ENCODE data around the gene OCLN. TPM values are rescaled to one million over a fixed set of nuclear protein-coding genes. Genes with fewer than 3 reads are reported as not detected.
A peak's percentile ranks its signal among the peaks of the same experiment; 100 is the strongest.
"Not testable (repeated sequence)": the region's sequence is repeated elsewhere in the genome, so short reads cannot be mapped to it uniquely, and the experiment has no call there.

Gene OCLN
- total RNA-seq, 1 experiment from 2014 or later: 7.8 TPM

DNA sequence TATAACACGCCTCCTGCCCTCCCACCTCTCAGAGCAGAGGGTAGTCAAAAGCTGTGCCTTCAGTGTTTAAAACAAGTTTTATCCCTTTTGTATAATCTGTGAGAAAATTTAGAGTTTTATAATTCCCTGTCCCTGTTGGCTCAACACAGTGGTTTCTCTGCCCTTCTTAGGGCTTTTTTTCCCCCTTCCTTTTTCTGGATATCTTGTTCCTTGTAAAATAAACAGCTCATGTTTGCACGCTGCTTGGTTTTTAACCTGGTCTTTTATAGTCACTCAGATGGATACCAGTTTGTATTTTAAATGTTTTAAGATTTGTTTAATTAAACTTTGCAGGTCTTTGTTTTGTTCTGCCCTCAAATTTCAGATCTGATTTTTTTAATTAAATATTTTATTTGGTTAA is 26.7 kb downstream of the OCLN start:
- DNase-seq (ENCODE audit: low spot score): no peak
- in situ Hi-C loops (cut with HindIII; ENCODE audit: low sequenced_read_pairs): no loop called here

- in situ Hi-C loops (cut with HindIII; ENCODE audit: low sequenced_read_pairs): no loop called here
- DNase-seq (ENCODE audit: low spot score): no peak
Observed at GRCh38 chr5:69522035-69522434, 29.4 kb downstream of the OCLN start.

- in situ Hi-C loops (cut with HindIII; ENCODE audit: low sequenced_read_pairs): no loop called here
- DNase-seq (ENCODE audit: low spot score): no peak
Observed at GRCh38 chr5:69525490-69525889, 32.9 kb downstream of the OCLN start.

GRCh38 chr5:69526660-69527059 is 34.1 kb downstream of the OCLN start:
- DNase-seq (ENCODE audit: low spot score): no peak
- in situ Hi-C loops (cut with HindIII; ENCODE audit: low sequenced_read_pairs): no loop called here

GRCh38 chr5:69527128-69527770 is 34.7 kb downstream of the OCLN start:
- in situ Hi-C loops (cut with HindIII; ENCODE audit: low sequenced_read_pairs): no loop called here
- DNase-seq (ENCODE audit: low spot score): no peak

- no peak for DNase-seq (ENCODE audit: low spot score)
- in situ Hi-C loops (cut with HindIII; ENCODE audit: low sequenced_read_pairs): no loop called here
Observed at GRCh38 chr5:69528035-69528434, 35.4 kb downstream of the OCLN start.

GRCh38 chr5:69528609-69529008 is 36.0 kb downstream of the OCLN start:
- in situ Hi-C loops (cut with HindIII; ENCODE audit: low sequenced_read_pairs): no loop called here
- DNase-seq (ENCODE audit: low spot score): no peak

GRCh38 chr5:69530561-69531405 is 38.2 kb downstream of the OCLN start:
- in situ Hi-C loops (cut with HindIII; ENCODE audit: low sequenced_read_pairs): no loop called here
- DNase-seq (ENCODE audit: low spot score): no peak

DNA sequence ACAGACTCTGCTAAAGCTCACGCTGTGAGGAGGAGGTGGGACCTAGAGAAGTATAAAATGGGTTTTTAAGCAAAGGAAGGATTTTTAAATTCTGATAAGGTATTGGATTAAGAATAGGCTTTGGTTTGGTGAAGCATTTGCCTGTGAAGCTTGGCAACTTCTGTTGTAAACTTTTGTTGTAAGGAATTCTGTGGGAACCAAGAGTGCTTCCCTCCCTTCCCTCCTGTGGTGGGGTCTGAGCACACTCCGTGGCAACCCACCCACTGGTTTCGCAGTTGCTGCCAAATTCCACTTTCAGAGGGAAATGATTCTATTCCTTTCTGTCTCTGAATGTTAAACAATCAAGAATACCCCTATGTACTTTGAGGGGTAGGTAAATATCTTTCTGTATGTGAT is 38.8 kb downstream of the OCLN start:
- no peak for DNase-seq (ENCODE audit: low spot score)
- in situ Hi-C loops (cut with HindIII; ENCODE audit: low sequenced_read_pairs): no loop called here

DNA sequence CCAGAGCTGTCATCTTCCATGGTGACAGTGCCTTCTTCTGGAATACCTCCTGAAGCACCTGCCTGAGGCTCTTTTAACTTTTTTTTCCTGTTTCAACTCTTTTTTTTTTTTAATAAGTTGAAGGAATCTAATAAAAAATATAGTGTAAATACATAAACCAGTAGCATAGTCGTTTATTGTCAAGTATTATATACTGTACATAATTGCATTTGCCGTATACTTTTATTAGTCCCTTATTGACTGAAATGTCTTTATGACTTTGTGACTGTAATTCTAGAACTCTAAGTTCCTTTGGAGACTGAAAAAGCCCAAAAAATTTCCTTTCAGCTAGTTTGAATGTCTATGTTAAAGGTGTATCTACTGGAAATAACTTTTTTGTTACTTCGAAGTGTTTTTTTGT is 45.3 kb downstream of the OCLN start:
- in situ Hi-C loops (cut with HindIII; ENCODE audit: low sequenced_read_pairs): not testable (repeated sequence)

GRCh38 chr5:69538735-69539134 is 46.1 kb downstream of the OCLN start:
- DNase-seq (ENCODE audit: low spot score); in situ Hi-C loops (cut with HindIII; ENCODE audit: low sequenced_read_pairs): not testable (repeated sequence)

More for the DNA sequence above, 45.3 kb downstream of the OCLN start:
- not testable (repeated sequence) for DNase-seq (ENCODE audit: low spot score)

GRCh38 chr5:69541347-69541746 is 48.8 kb downstream of the OCLN start:
- DNase-seq (ENCODE audit: low spot score); in situ Hi-C loops (cut with HindIII; ENCODE audit: low sequenced_read_pairs): not testable (repeated sequence)

GRCh38 chr5:69542838-69543618 is 50.4 kb downstream of the OCLN start:
- in situ Hi-C loops (cut with HindIII; ENCODE audit: low sequenced_read_pairs); DNase-seq (ENCODE audit: low spot score): not testable (repeated sequence)

DNA sequence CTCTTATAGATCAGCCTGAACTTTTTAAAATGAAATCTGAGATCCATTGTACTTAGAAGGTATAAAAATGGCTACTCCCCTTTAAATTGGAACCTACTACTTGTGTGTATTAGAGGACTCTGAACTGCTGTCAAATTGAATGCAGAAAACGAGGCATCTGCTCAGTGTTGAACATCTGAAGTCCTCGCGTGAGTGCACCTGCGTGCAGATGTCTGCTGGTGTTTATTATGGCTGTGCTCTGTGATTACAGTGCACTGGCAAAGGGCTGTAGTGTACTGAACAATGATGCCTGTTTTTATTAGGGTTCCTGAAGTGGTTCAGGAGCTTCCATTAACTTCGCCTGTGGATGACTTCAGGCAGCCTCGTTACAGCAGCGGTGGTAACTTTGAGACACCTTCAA is 52.0 kb downstream of the OCLN start:
- in situ Hi-C loops (cut with HindIII; ENCODE audit: low sequenced_read_pairs); DNase-seq (ENCODE audit: low spot score): not testable (repeated sequence)

GRCh38 chr5:69559908-69560330 is 67.3 kb downstream of the OCLN start, which contains the start of gene GTF2H2C:
GTF2H2C (plus strand) TSS chr5:69560191; CDS start chr5:69565133, 4,942 bp downstream.
- in situ Hi-C loops (cut with HindIII; ENCODE audit: low sequenced_read_pairs): not testable (repeated sequence)
- peak; percentile 70 for DNase-seq (ENCODE audit: low spot score)

GRCh38 chr5:69560587-69561431 is 68.2 kb downstream of the OCLN start:
- DNase-seq (ENCODE audit: low spot score); in situ Hi-C loops (cut with HindIII; ENCODE audit: low sequenced_read_pairs): not testable (repeated sequence)

- in situ Hi-C loops (cut with HindIII; ENCODE audit: low sequenced_read_pairs); DNase-seq (ENCODE audit: low spot score): not testable (repeated sequence)
Observed at GRCh38 chr5:69566172-69566571, 73.6 kb downstream of the OCLN start.

DNA sequence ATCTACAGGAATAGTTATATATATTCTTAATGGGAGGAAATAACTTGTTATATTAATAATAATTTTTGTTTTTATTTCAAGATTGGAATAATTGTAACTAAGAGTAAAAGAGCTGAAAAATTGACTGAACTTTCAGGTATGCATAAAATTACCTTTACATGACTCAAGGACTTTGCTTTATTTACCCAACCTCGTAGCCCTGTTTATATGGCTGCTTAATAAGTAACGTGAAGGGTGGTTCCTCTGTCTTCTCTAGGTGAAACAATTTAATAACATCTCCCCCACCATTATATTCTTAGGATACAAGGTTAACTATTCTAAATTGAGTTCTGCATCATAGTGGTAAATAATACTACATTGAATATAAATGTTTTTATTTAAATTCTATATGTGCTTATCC is 75.5 kb downstream of the OCLN start:
- DNase-seq (ENCODE audit: low spot score); in situ Hi-C loops (cut with HindIII; ENCODE audit: low sequenced_read_pairs): not testable (repeated sequence)

DNA sequence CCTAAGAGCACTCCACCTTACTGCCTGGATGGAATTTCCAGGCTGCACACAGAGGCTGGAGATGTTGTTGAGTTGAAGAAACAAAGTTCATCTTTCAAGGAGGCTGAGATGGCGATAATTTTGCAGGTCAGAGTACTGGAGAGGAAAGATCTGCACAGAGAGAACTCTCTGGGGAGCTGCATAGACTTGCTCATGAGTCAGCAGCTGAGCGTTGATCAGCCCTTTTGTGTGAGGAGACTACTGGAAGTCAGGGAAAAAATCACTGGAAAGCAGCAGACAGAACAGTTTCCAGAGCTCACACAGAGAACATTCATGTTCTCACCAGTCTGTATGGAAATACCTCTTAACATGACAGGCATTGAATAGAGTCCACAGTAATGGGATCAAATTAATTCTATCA is 90.8 kb downstream of the OCLN start:
- in situ Hi-C loops (cut with HindIII; ENCODE audit: low sequenced_read_pairs); DNase-seq (ENCODE audit: low spot score): not testable (repeated sequence)
